Lower lobe of right lung (tissue), 2 donors: ENCODE measurements around the gene TMPRSS5. TPM values are rescaled to one million over a fixed set of nuclear protein-coding genes. Genes with fewer than 3 reads are reported as not detected.

Source experiments
- ATAC-seq, 2 donors: fragments of 200-7000 bp; cut with Tn5 transposase; one replicate each; pipeline ENCODE4 v1.9.1; 2020 to 2022; ENCODE audit warnings: mild to moderate bottlenecking in 2 of 2, moderate library complexity in 2 of 2
- DNase-seq: peaks from one replicate; pipeline ENCODE4 v3.0.0-alpha.2; 2020
- H3K27ac ChIP-seq: fragments of 200-600 bp; one replicate; pipeline ENCODE4 v1.8.0; 2022
- H3K27me3 ChIP-seq: fragments of 200-600 bp; one replicate; pipeline ENCODE4 v1.8.0; 2022; ENCODE audit warnings: low read depth
- H3K36me3 ChIP-seq: fragments of 200-600 bp; one replicate; pipeline ENCODE4 v1.8.0; 2022; ENCODE audit warnings: mild to moderate bottlenecking
- H3K4me1 ChIP-seq: fragments of 200-600 bp; one replicate; pipeline ENCODE4 v1.8.0; 2022
- H3K4me3 ChIP-seq: fragments of 200-600 bp; one replicate; pipeline ENCODE4 v1.8.0; 2022; ENCODE audit warnings: mild to moderate bottlenecking
- H3K9me3 ChIP-seq: fragments of 200-600 bp; one replicate; pipeline ENCODE4 v1.8.0; 2022
- intact Hi-C: fragments of 100-400 bp; cut with DNase I; formaldehyde crosslinking; loops from one replicate; pipeline ENCODE4 v1.11.0; 2022
- total RNA-seq: library from RNA; stranded (reverse); fragmentation: NEBNext Ultra II Directional; extraction: Animal tissue kit (Norgen Biotek cat#: 25700); gene quantifications from one replicate; pipeline ENCODE4 v1.2.1, GENCODE V29; 2021
- TF ChIP-seq, protein P1 (sequence below): fragments of 200-600 bp; IDR thresholded peaks from one replicate; pipeline ENCODE4 v1.8.0; 2022; ENCODE audit warnings: antibody characterized with exemption, mild to moderate bottlenecking
- donor health status: DM: no; HTN: yes; CAD: no; lungs with severe emphysema.

Gene TMPRSS5
- total RNA-seq, 1 donor from 2014 or later = 1.1 TPM

DNA sequence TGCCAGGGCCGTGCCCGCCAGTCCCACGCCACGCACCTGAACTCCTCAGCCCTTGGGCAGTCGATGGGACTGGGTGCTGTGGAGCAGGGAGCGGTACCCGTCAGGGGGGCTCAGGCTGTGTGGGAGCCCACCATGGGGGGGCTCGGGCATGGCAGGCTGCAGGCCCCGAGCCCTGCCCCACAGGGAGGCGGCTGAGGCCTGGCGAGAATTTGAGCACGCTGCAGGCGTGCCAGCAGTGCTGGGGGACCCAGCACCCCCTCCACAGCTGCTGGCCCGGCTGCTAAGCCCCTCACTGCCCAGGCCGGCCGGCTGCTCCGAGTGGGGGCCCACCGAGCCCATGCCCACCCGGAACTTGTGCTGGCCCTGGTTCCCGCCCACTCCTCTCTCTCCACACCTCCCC, 56.8 kb downstream of the TMPRSS5 start:
- TF ChIP-seq, protein P1, sequence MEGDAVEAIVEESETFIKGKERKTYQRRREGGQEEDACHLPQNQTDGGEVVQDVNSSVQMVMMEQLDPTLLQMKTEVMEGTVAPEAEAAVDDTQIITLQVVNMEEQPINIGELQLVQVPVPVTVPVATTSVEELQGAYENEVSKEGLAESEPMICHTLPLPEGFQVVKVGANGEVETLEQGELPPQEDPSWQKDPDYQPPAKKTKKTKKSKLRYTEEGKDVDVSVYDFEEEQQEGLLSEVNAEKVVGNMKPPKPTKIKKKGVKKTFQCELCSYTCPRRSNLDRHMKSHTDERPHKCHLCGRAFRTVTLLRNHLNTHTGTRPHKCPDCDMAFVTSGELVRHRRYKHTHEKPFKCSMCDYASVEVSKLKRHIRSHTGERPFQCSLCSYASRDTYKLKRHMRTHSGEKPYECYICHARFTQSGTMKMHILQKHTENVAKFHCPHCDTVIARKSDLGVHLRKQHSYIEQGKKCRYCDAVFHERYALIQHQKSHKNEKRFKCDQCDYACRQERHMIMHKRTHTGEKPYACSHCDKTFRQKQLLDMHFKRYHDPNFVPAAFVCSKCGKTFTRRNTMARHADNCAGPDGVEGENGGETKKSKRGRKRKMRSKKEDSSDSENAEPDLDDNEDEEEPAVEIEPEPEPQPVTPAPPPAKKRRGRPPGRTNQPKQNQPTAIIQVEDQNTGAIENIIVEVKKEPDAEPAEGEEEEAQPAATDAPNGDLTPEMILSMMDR = no peak
- no peaks in the 10 kb centered on the region for H3K9me3 ChIP-seq
- H3K27ac ChIP-seq = no peak overlapping the region
- H3K4me1 ChIP-seq = no peaks in the 10 kb centered on the region
- no peak overlapping the region for H3K4me3 ChIP-seq
- no peaks in the 10 kb centered on the region for H3K27me3 ChIP-seq
- no peak for DNase-seq
- H3K36me3 ChIP-seq = no peaks in the 10 kb centered on the region
- ATAC-seq = no peak
- intact Hi-C loops = no loop called here

DNA sequence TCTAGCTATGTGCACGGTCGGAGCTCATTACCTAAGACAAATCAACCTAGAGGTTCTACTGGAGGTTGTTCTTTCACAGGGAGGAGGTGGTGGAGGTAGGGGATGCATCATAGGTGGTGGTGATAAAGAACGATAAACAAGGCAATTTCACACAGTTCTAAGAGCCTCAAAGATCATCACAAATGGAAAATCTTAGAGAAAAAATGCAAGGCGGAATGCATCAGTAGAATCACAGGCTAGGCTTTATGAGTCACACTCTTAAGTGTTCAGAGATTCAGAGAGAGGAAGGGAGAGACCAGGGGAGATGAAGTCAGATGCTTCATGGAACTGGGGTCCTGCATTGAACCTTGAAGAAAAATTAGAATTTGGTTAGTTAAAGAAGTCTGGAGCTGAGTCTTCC, 58.3 kb downstream of the TMPRSS5 start:
- H3K27ac ChIP-seq = no peak overlapping the region
- intact Hi-C loops = no loop called here
- no peaks in the 10 kb centered on the region for H3K4me1 ChIP-seq
- ATAC-seq (no peak), DNase-seq (no peak)
- H3K36me3 ChIP-seq = no peaks in the 10 kb centered on the region
- no peak overlapping the region for H3K4me3 ChIP-seq
- TF ChIP-seq, protein P1 = no peak
- no peaks in the 10 kb centered on the region for H3K27me3 ChIP-seq
- H3K9me3 ChIP-seq = no peaks in the 10 kb centered on the region

DNA sequence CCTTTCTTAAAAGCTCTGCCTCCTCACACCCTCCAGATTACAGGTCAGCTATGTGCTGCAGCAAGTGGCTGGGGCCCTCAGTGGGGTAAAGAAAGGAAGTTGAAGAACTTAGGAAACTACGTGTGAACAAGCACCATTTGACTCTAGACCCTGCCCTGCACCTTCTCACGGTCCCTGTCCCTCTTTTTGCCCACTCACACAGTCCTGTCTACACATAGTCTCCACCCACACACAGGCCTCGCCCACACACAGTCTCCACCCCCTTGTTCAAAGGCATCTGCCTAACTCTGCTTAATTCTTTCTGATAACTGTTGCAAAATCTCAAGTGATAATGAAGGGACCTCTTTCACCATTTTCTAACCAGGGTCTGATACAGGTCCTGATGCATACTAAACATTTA, 59.0 kb downstream of the TMPRSS5 start:
- H3K27ac ChIP-seq = no peak overlapping the region
- H3K4me3 ChIP-seq = no peak overlapping the region
- H3K36me3 ChIP-seq = no peaks in the 10 kb centered on the region
- ATAC-seq (peak in 1 of 2 donors; percentile 41), DNase-seq (no peak)
- H3K4me1 ChIP-seq = no peaks in the 10 kb centered on the region
- no peaks in the 10 kb centered on the region for H3K27me3 ChIP-seq
- H3K9me3 ChIP-seq = no peaks in the 10 kb centered on the region
- TF ChIP-seq, protein P1 = no peak
- intact Hi-C loops = no loop called here

DNA sequence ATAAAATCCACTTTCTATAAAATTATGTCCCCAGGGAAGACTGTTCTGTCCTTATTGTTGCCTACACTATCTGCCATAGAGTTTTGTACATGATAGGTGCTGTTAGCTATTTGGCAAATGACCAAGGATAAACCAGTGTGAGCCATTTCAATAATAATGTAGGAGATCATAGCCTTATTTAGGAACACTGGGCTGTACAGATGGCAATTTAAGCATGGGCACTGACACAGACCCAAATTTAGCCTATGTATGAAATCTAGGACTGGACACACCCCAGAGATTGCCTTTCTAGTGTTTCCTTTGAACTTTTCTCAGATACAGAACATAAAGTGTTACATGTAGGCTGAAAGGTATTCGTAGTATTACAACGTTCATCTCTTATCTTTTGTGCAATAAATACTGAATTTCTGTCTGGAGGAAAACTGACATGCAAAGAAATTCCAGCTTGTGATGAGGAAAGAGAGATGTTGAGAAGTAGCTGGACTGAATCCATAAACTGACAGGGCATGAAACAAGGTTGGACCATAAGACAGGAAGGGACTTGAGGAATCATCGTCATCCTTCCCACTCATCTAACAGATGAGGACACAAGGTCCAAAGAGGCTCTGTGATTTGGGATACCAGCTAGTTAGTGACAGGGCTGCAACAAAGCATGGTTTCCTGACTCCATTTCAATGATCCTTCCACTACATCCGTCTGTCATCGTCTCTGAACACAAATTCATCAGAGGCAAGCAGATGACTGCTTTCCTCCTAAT, 60.3 kb downstream of the TMPRSS5 start:
- Histone ChIP-seq H3K4me3 (no peak overlapping the region), H3K4me1 (no peaks in the 10 kb centered on the region), H3K36me3 (no peaks in the 10 kb centered on the region), H3K27ac (no peak overlapping the region), H3K27me3 (no peaks in the 10 kb centered on the region), H3K9me3 (no peaks in the 10 kb centered on the region)
- ATAC-seq (no peak), DNase-seq (no peak)
- intact Hi-C loops = no loop called here
- TF ChIP-seq, protein P1 = no peak

DNA sequence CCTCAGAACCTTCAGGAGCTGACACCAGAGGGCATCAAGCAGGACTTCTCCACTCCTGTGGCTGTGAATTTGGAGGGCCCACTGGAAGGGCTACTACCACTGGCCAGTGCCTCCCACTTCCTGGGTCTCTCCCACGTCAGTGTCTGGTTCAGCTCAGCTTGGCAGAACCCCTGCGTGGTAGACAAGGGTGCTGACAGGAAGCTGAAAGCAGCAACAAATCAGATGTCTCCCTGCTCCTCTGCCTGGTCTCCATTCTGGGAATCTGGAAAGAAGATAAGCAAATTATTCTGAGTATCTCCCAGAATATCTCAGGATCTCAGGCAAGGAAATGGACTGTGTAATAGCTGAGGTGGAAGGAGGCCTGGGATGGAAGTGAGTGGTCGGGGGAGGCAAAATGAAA, 61.5 kb downstream of the TMPRSS5 start:
- TF ChIP-seq, protein P1 = no peak
- no peaks in the 10 kb centered on the region for H3K9me3 ChIP-seq
- no peaks in the 10 kb centered on the region for H3K4me1 ChIP-seq
- H3K4me3 ChIP-seq = no peak overlapping the region
- H3K36me3 ChIP-seq = no peaks in the 10 kb centered on the region
- intact Hi-C loops = no loop called here
- no peak overlapping the region for H3K27ac ChIP-seq
- DNase-seq = no peak
- no peak for ATAC-seq
- no peaks in the 10 kb centered on the region for H3K27me3 ChIP-seq
